Activated CD4-positive, CD25-positive, alpha-beta regulatory T cell treated with anti-CD3 and anti-CD28 coated beads, Interleukin-2, amount 50 U/mL, for 16 hours (primary cell): ENCODE measurements around the gene CD4.

Source experiments
- DNase-seq: peaks from one replicate; pipeline ENCODE4 v3.0.0-alpha.2; 2020; ENCODE audit warnings: low read depth, low spot score

Gene CD4

GRCh38 chr12:6765048-6765633 is 24.2 kb upstream of the CD4 start:
- no peak for DNase-seq

- DNase-seq: no peak
Observed at GRCh38 chr12:6765634-6766581, 23.4 kb upstream of the CD4 start, which contains the start of gene PTMS. Gene PTMS, plus strand, starts transcription at chr12:6766363. Its CDS starts 343 bp downstream, at chr12:6766706.

GRCh38 chr12:6766651-6767349 is 22.5 kb upstream of the CD4 start:
- DNase-seq: no peak

GRCh38 chr12:6767353-6768319 is 21.7 kb upstream of the CD4 start:
- no peak for DNase-seq

- DNase-seq: no peak
Observed at GRCh38 chr12:6768437-6768914, 20.9 kb upstream of the CD4 start.

- DNase-seq: no peak
Observed at GRCh38 chr12:6768990-6769389, 20.3 kb upstream of the CD4 start.

GRCh38 chr12:6769666-6770065 is 19.7 kb upstream of the CD4 start:
- DNase-seq: no peak

GRCh38 chr12:6770094-6770493 is 19.2 kb upstream of the CD4 start:
- DNase-seq: no peak

- no peak for DNase-seq
Observed at GRCh38 chr12:6770600-6770999, 18.7 kb upstream of the CD4 start.

- no peak for DNase-seq
Observed at GRCh38 chr12:6771091-6771495, 18.2 kb upstream of the CD4 start.

GRCh38 chr12:6771509-6772330 is 17.6 kb upstream of the CD4 start:
- DNase-seq: no peak

- no peak for DNase-seq
Observed at GRCh38 chr12:6772331-6772695, 17.0 kb upstream of the CD4 start, which contains the start of gene LAG3. Gene LAG3, plus strand, starts transcription at chr12:6772520. Its CDS starts 333 bp downstream, at chr12:6772853.

- no peak for DNase-seq
Observed at GRCh38 chr12:6772726-6773589, 16.4 kb upstream of the CD4 start.

GRCh38 chr12:6773590-6774351 is 15.6 kb upstream of the CD4 start:
- no peak for DNase-seq

GRCh38 chr12:6774499-6775062 is 14.7 kb upstream of the CD4 start:
- DNase-seq: no peak

- DNase-seq: no peak
Observed at GRCh38 chr12:6775185-6776174, 13.8 kb upstream of the CD4 start.

- no peak for DNase-seq
Observed at GRCh38 chr12:6777386-6777785, 11.9 kb upstream of the CD4 start.
